K562 (cell line): Measurements from ENCODE around the gene C11orf98. TPM values are rescaled to one million over a fixed set of nuclear protein-coding genes. Genes with fewer than 3 reads are reported as not detected.
A peak's percentile ranks its signal among the peaks of the same experiment; 100 is the strongest.

Experiments used
- ATAC-seq: fragments of 200-7000 bp; cut with Tn5 transposase; 3 replicates; pipeline ENCODE4 v1.9.1; 2020; ENCODE audit warnings: moderate library complexity
- BruUV-seq: library from RNA; stranded (reverse); fragments of 400-500 nt; replicated peaks from 2 replicates; lab custom pipeline; 2021; lab: Mats Ljungman, UMichigan
- CTCF ChIA-PET: fragments of 300-600 bp; formaldehyde crosslinking; extraction: SDS; loops from one replicate; lab custom pipeline; 2021; ENCODE audit warnings: low intra/inter-chr PET ratio; lab: Yijun Ruan, JAX
- POLR2A ChIA-PET: fragments of 300-600, 350-650 bp; sonication (Branson Sonifier 250); formaldehyde crosslinking; extraction: SDS; loops from one replicate; lab custom pipeline; 2021; ENCODE audit warnings: antibody characterized with exemption, inconsistent platforms; lab: Yijun Ruan, JAX
- DNase-seq, 4 experiments: peaks; one replicate each; pipeline versions ENCODE4 v3.0.0 to v3.0.0-alpha.2; 2011 to 2018; ENCODE audit warnings: low spot score in 3 of 4, mixed read lengths in 3 of 4; ENCODE audit errors: extremely low read depth in 1 of 4
- FAIRE-seq: peaks from 2 replicates; lab custom pipeline; 2011; peaks lifted over from hg19 to GRCh38; lab: Jason Lieb, UNC
- H2AFZ ChIP-seq: 2 replicates; pipeline ENCODE4 v1.6.0; 2011; ENCODE audit warnings: low read depth, low read length, control low read depth, inconsistent platforms
- H3K27ac ChIP-seq: fragments of 200-600 bp; 3 replicates; pipeline ENCODE4 v1.8.0; 2011; ENCODE audit warnings: low read depth, mild to moderate bottlenecking, control low read depth, inconsistent platforms, low read length, moderate library complexity, mixed read lengths; ENCODE audit errors: extremely low read depth
- H3K27me3 ChIP-seq, 2 experiments: fragments of 300-600 bp in 1 of 2; 2 replicates in 1 of 2; 3 replicates in 1 of 2; pipeline versions ENCODE4 v1.6.0 to v1.8.0; 2011; ENCODE audit warnings: inconsistent platforms in 2 of 2, low read length in 2 of 2, mild to moderate bottlenecking in 1 of 2, mixed read lengths in 1 of 2, moderate library complexity in 1 of 2; ENCODE audit not compliant: control insufficient read depth in 2 of 2, insufficient read depth in 2 of 2
- H3K36me3 ChIP-seq: fragments of 300-600 bp; 3 replicates; pipeline ENCODE4 v1.8.0; 2011; ENCODE audit warnings: mild to moderate bottlenecking, low read length, inconsistent platforms; ENCODE audit not compliant: control insufficient read depth, insufficient read depth
- H3K4me1 ChIP-seq, 2 experiments: fragments of 200-600 bp in 1 of 2; replicated peaks in 1 of 2; 2 replicates in 1 of 2; 3 replicates in 1 of 2; pipeline versions ENCODE4 v1.5.1 to v1.8.0; 2011; ENCODE audit warnings: inconsistent platforms in 2 of 2, low read length in 2 of 2, mild to moderate bottlenecking in 1 of 2, mixed read lengths in 1 of 2, moderate library complexity in 1 of 2; ENCODE audit not compliant: control insufficient read depth in 2 of 2, insufficient read depth in 2 of 2
- H3K4me2 ChIP-seq: 2 replicates; pipeline ENCODE4 v1.6.1; 2011; ENCODE audit warnings: low read length, control low read depth, inconsistent platforms, mixed read lengths; ENCODE audit not compliant: insufficient read depth
- H3K4me3 ChIP-seq: fragments of 200-600 bp; sonication (generic), shearing (Covaris generic); 2 replicates; pipeline ENCODE4 v1.5.1; 2016; ENCODE audit warnings: control low read depth, inconsistent platforms
- H3K79me2 ChIP-seq: fragments of 200-600 bp; 3 replicates; pipeline ENCODE4 v1.8.0; 2011; ENCODE audit warnings: low read length, inconsistent platforms; ENCODE audit not compliant: control insufficient read depth, insufficient read depth
- H3K9ac ChIP-seq, 2 experiments: 2 replicates each; pipeline versions ENCODE4 v1.6.0 to v1.6.1; 2011; ENCODE audit warnings: low read depth in 2 of 2, low read length in 2 of 2, control low read depth in 1 of 2, inconsistent platforms in 1 of 2, mild to moderate bottlenecking in 1 of 2, mixed read lengths in 1 of 2; ENCODE audit not compliant: insufficient read depth in 1 of 2
- H3K9me1 ChIP-seq: one replicate; pipeline ENCODE4 v1.6.0; 2011; ENCODE audit warnings: inconsistent platforms, mild to moderate bottlenecking, low read length, moderate library complexity; ENCODE audit not compliant: control insufficient read depth, insufficient read depth
- H3K9me3 ChIP-seq: replicated peaks from 2 replicates; pipeline ENCODE4 v1.5.1; 2011; ENCODE audit warnings: low read depth, low read length, inconsistent platforms; ENCODE audit not compliant: control insufficient read depth, insufficient read depth
- H4K20me1 ChIP-seq: replicated peaks from 2 replicates; pipeline ENCODE4 v1.6.1; 2011; ENCODE audit warnings: low read length, inconsistent platforms, mixed read lengths; ENCODE audit not compliant: control insufficient read depth, insufficient read depth
- ATF3 ChIP-seq, 2 experiments: fragments of 450-650 bp in 1 of 2; sonication (generic) in 1 of 2; formaldehyde crosslinking in 1 of 2; IDR thresholded peaks in 1 of 2; conservative IDR thresholded peaks in 1 of 2; 2 replicates each; pipeline versions ENCODE4 v1.6.1 to v1.8.1; 2016 to 2023; ENCODE audit warnings: mild to moderate bottlenecking in 2 of 2, moderate library complexity in 2 of 2, inconsistent platforms in 1 of 2, missing genetic modification reagents in 1 of 2
- CXXC5 ChIP-seq: fragments of 250-450 bp; sonication (Bioruptor Pico); IDR thresholded peaks from 2 replicates; pipeline ENCODE4 v1.8.0; 2022; ENCODE audit warnings: inconsistent platforms, mild to moderate bottlenecking, moderate library complexity
- DMBX1 ChIP-seq: fragments of 250-450 bp; sonication (Bioruptor Pico); IDR thresholded peaks from 2 replicates; pipeline ENCODE4 v1.8.0; 2022; ENCODE audit warnings: inconsistent platforms, mild to moderate bottlenecking, moderate library complexity, borderline replicate concordance
- E2F1 ChIP-seq: sonication (generic); formaldehyde crosslinking; IDR thresholded peaks from 2 replicates; pipeline ENCODE4 v1.8.1; 2023; ENCODE audit warnings: mild to moderate bottlenecking, missing genetic modification reagents, moderate library complexity
- KAT2B ChIP-seq: IDR thresholded peaks from one replicate; pipeline ENCODE4 v1.6.1; 2012; ENCODE audit warnings: low read depth, mild to moderate bottlenecking, control low read depth, inconsistent platforms, low read length, moderate library complexity
- MECOM ChIP-seq: fragments of 250-450 bp; sonication (Bioruptor Pico); IDR thresholded peaks from 2 replicates; pipeline ENCODE4 v1.8.0; 2022; ENCODE audit warnings: inconsistent platforms
- MYC ChIP-seq, 2 experiments: fragments of 250-450 bp in 1 of 2; sonication (Bioruptor Pico) in 1 of 2; IDR thresholded peaks; 2 replicates each; pipeline versions ENCODE4 v1.5.1 to v1.6.1; 2012 to 2021; ENCODE audit warnings: low read depth in 2 of 2, borderline replicate concordance in 1 of 2, improper control_type of control experiment in 1 of 2, low read length in 1 of 2, mild to moderate bottlenecking in 1 of 2, moderate library complexity in 1 of 2
- NR2C2 ChIP-seq, 2 experiments: fragments of 200-800 bp in 1 of 2; sonication (Bioruptor generic) in 1 of 2; sonication (generic) in 1 of 2; formaldehyde crosslinking in 1 of 2; IDR thresholded peaks; 2 replicates each; pipeline versions ENCODE4 v1.6.1 to v1.8.0; 2016 to 2022; ENCODE audit warnings: mild to moderate bottlenecking in 1 of 2, missing compliant biosample characterization in 1 of 2, missing genetic modification characterization in 1 of 2, missing genetic modification reagents in 1 of 2
- TCF3 ChIP-seq: sonication (generic); formaldehyde crosslinking; IDR thresholded peaks from 2 replicates; pipeline ENCODE4 v1.4.0; 2020; ENCODE audit warnings: mild to moderate bottlenecking, missing genetic modification reagents
- YY1 ChIP-seq, 3 experiments: IDR thresholded peaks; 2 replicates each; pipeline ENCODE4 v1.6.1; 2011; ENCODE audit warnings: low read length in 2 of 3, mild to moderate bottlenecking in 2 of 3, moderate library complexity in 2 of 3, borderline replicate concordance in 1 of 3, control low read depth in 1 of 3, low read depth in 1 of 3; ENCODE audit not compliant: insufficient read depth in 3 of 3, insufficient replicate concordance in 2 of 3, control insufficient read depth in 1 of 3, insufficient read length in 1 of 3; ENCODE audit errors: extremely low read depth in 1 of 3
- ZBTB43 ChIP-seq: sonication (generic); formaldehyde crosslinking; IDR thresholded peaks from 2 replicates; pipeline ENCODE4 v1.8.0; 2023; ENCODE audit warnings: mild to moderate bottlenecking, missing genetic modification reagents
- ZNF253 ChIP-seq: fragments of 250-450 bp; sonication (Bioruptor Pico); conservative IDR thresholded peaks from 2 replicates; pipeline ENCODE4 v1.6.1; 2021; ENCODE audit warnings: mild to moderate bottlenecking
- ZNF589 ChIP-seq: fragments of 200-800 bp; sonication (Bioruptor generic); IDR thresholded peaks from 2 replicates; pipeline ENCODE4 v1.6.1; 2016; ENCODE audit warnings: low read depth, missing genetic modification characterization, missing compliant biosample characterization
- WGBS: fragments of 100-300 bp; shearing (Covaris generic); methylation state at CpG from one replicate; pipeline ENCODE4 v1.1.6; 2016; ENCODE audit warnings: low coverage, mixed read lengths; ENCODE audit not compliant: insufficient coverage; ENCODE audit errors: missing lambda C conversion rate; 5-methylcytosine and 5-hydroxymethylcytosine counted together
- in situ Hi-C: fragments of 300-500 bp; cut with MboI; formaldehyde crosslinking; loops from 4 replicates; pipeline ENCODE4 v1.15.0; 2018; ENCODE audit warnings: inconsistent platforms, mixed read lengths
- intact Hi-C: fragments of 100-400 bp; cut with micrococcal nuclease; formaldehyde crosslinking; loops from 2 replicates; pipeline ENCODE4 v1.14.2; 2022
- polyA plus RNA-seq, 8 experiments: library from polyadenylated mRNA; depleted of rRNA in 4 of 8; stranded (reverse) in 5 of 8; unstranded in 3 of 8; fragments of >200 nt; fragmentation: Nextera tagmentation in 2 of 8; fragmentation: Illumina TruSeq in 1 of 8; extraction: Ambion mirVana in 2 of 8; extraction: Trizol in 1 of 8; gene quantifications; 2 replicates each; pipeline versions ENCODE4 v1.2.1 to v1.2.3, GENCODE V29; 2011 to 2014; ENCODE audit warnings: inconsistent platforms in 1 of 8, missing spikeins in 1 of 8
- total RNA-seq, 7 experiments: library from RNA; depleted of rRNA in 6 of 7; stranded (reverse); fragments of >200 nt in 6 of 7; fragmentation: Illumina TruSeq in 2 of 7; extraction: Trizol in 2 of 7; gene quantifications; 2 replicates each; pipeline versions ENCODE4 v1.2.1 to v1.2.3, GENCODE V29; 2011 to 2021; ENCODE audit warnings: low replicate concordance in 1 of 7

C11orf98 gene
- total and polyA plus RNA-seq, 9 of the 15 experiments (the other 6 are each of a cell fraction or from before 2014, with no cell fraction given) = 103 to 352 (median 218) TPM

- POLR2A ChIA-PET = interaction anchor here (0.6 to 8.8 kb wide), 13 partner anchors 11 to 186 kb away, joined by 3 to 161 read pairs (median 5); partner anchors contain the start of genes GANAB, GNG3, HNRNPUL2 and INTS5
- peak overlapping the region; percentile 91 for H3K4me3 ChIP-seq
- in situ Hi-C loops = no loop called here
- CTCF ChIA-PET = no interaction called here
- FAIRE-seq (no peak), DNase-seq (peak in 2 of 4 experiments; percentile 5 to 43), ATAC-seq (no peak)
- H3K4me2 ChIP-seq = peak overlapping the region; percentile 86
- peak overlapping the region; percentile 94 for H3K27ac ChIP-seq
- H3K36me3 ChIP-seq = peaks cover 55% of the 10 kb centered on the region
- H3K27me3 ChIP-seq = no peaks in the 10 kb centered on the region
- peaks cover 94% of the 10 kb centered on the region for H3K79me2 ChIP-seq
- WGBS = 26% methylated on average over 4 of the region's 4 CpGs
- BruUV-seq = no TSS peak
- no peaks in the 10 kb centered on the region for H3K9me3 ChIP-seq
- intact Hi-C loops = loop anchor here (5.0 kb wide), 2 partner anchors 67 to 173 kb away; partner anchors contain the start of gene MTA2
- H3K9ac ChIP-seq = peak overlapping the region; percentile 47 to 94; a peak in 3 of 4 replicates
- H3K4me1 ChIP-seq = peaks cover 33 to 61% of the 10 kb centered on the region in 2 experiments; a peak in 4 of 5 replicates
- peaks cover 7% of the 10 kb centered on the region; the same call in 1 of the 2 replicates for H4K20me1 ChIP-seq
- no peaks in the 10 kb centered on the region for H3K9me1 ChIP-seq
- H2AFZ ChIP-seq = no peak overlapping the region
- 0 out of 2 replicates have a peak, but pooled peaks have one; percentile 32 for TF ChIP-seq ZNF589 (CRISPR knock-in tag)
- no peak for TF ChIP-seq MYC (IDR thresholded peaks at IDR 0.05; ENCODE audit: low read depth, low read length)
- no peak for TF ChIP-seq MYC (CRISPR knock-in tag; IDR thresholded peaks at IDR 0.05; ENCODE audit: borderline replicate concordance, low read depth)
- no peak for TF ChIP-seq ATF3 (IDR thresholded peaks at IDR 0.05)
- 0 out of 2 replicates have a peak, but pooled peaks have one; percentile 18 for TF ChIP-seq ATF3 (CRISPR knock-in tag; conservative IDR thresholded peaks at IDR 0.05)
- TF ChIP-seq DMBX1 = peak; percentile 15; the same call in 1 of the 2 replicates
- TF ChIP-seq ZNF253 (CRISPR knock-in tag) = no peak
- TF ChIP-seq ZBTB43 (CRISPR knock-in tag) = no peak
- peak in 1 of 3 experiments; percentile 14 for TF ChIP-seq YY1 (IDR thresholded peaks at IDR 0.05; ENCODE audit: borderline replicate concordance in 1 of 3, control insufficient read depth in 1 of 3, extremely low read depth in 1 of 3, insufficient read depth in 3 of 3, insufficient read length in 1 of 3, insufficient replicate concordance in 2 of 3, low read depth in 1 of 3, low read length in 2 of 3)
- TF ChIP-seq NR2C2 (CRISPR knock-in tag; IDR thresholded peaks at IDR 0.05) = no peak
- TF ChIP-seq NR2C2 (tag; IDR thresholded peaks at IDR 0.05) = peak; percentile 61; the same call in 1 of the 2 replicates
- TF ChIP-seq MECOM (CRISPR knock-in tag) = no peak
- TF ChIP-seq CXXC5 (CRISPR knock-in tag) = 0 out of 2 replicates have a peak, but pooled peaks have one; percentile 5
- TF ChIP-seq TCF3 (CRISPR knock-in tag) = 0 out of 2 replicates have a peak, but pooled peaks have one; percentile 12
- no peak for TF ChIP-seq KAT2B
- peak; percentile 57; the same call in 1 of the 2 replicates for TF ChIP-seq E2F1
Measured at GRCh38 chr11:62669420-62670161, 4.6 kb upstream of the C11orf98 start.
